ENCODE measurements around the gene ABLIM2. TPM values are rescaled to one million over a fixed set of nuclear protein-coding genes. Genes with fewer than 3 reads are reported as not detected.

ABLIM2 gene
- total RNA-seq, 1 donor from 2014 or later, result 0.36 TPM

DNA sequence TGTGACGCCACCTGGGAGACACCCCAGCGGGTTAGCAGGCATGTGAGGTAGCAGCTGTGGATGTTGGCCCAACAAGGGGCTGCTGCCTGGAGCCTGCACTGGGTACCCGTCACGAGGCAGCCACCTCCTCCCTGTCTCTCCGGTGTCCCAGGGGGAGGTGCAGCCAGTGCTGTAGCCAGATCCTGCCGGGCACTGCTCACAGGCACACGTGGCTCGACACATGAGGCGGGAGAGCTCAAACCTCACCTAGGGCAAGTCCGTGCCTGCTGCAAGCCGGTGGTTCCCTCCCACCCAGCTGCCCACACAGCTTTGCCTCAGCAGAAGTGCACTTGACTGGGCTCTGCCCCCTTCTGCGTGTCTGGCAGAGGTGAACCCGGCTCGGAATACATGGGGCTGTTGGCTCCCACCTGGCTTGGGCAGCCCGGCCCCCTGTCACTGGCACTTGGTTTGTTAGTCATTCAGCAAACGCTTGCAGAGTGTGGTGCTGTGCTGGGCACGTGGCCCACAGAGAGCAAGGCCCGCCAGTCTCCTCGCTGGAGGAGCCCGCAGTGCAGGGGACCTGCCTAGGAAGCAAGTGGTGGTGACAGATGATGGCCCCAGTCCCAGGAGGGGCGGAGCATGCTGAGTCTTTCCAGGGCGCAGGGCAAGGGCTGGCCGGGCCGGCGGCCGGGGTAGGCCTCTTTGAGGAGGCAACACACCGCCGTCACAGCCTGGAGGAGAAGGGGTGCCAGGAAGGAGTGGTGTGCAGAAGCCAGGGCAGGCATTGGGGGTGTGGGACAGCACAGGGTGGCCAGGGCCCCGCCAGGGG is 30.3 kb upstream of the ABLIM2 start:
- Mint-ChIP-seq H3K4me3 (no peak overlapping the region), H3K27ac (no peak overlapping the region), H3K9me3 (no peaks in the 10 kb centered on the region), H3K27me3 (ENCODE audit: insufficient read depth) (peaks cover 9% of the 10 kb centered on the region), H3K4me1 (ENCODE audit: low read depth) (no peaks in the 10 kb centered on the region), H3K36me3 (ENCODE audit: low read depth) (no peaks in the 10 kb centered on the region)
- DNase-seq (ENCODE audit: low spot score), result no peak
- intact Hi-C loops (cut with micrococcal nuclease), result no loop called here

DNA sequence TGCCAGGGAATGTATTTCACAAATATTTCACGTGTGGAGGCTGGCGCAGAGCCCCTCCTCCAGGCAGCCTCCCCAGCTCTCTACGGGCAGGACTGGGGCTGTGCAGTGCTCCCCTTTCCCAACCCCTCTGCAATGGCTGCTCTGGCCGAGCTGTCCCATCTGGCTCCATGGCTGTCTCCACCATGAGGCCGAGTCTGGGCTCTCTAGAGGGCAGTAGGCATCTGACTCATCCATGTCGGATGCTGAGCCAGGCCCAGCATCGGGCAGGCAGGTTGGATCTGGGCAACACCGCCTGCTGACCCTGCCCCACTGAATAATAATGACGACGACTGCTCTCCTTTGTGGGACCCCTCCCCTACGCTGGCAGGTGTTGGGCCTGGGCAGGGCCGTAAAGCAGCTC is 29.5 kb upstream of the ABLIM2 start:
- Mint-ChIP-seq H3K36me3 (ENCODE audit: low read depth) (no peaks in the 10 kb centered on the region), H3K4me3 (no peak overlapping the region), H3K27ac (no peak overlapping the region), H3K27me3 (ENCODE audit: insufficient read depth) (peaks cover 2% of the 10 kb centered on the region), H3K9me3 (no peaks in the 10 kb centered on the region), H3K4me1 (ENCODE audit: low read depth) (no peaks in the 10 kb centered on the region)
- intact Hi-C loops (cut with micrococcal nuclease), result no loop called here
- DNase-seq (ENCODE audit: low spot score), result no peak

DNA sequence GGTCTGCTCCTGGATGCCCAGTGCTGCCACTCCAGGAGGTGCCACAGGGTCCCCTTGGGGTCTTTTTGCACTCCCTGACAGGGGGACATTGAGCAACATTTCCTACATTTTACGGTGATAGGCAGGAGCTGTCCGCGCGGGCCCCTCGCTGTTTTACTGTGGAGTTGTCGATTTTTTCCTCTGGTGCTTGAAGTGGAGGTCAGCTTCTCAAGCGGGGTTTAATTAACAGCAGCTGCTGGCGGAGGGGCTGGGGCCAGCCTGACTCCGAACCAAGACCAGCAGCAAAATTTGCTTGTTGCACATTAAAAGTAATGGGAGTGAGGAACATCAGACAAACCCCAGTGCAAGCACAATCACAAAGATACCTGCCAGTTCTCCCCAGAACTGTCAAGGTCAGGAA is 27.3 kb upstream of the ABLIM2 start:
- intact Hi-C loops (cut with micrococcal nuclease), result no loop called here
- Mint-ChIP-seq H3K4me1 (ENCODE audit: low read depth) (no peaks in the 10 kb centered on the region), H3K4me3 (no peak overlapping the region), H3K9me3 (no peaks in the 10 kb centered on the region), H3K27ac (no peak overlapping the region), H3K27me3 (ENCODE audit: insufficient read depth) (no peaks in the 10 kb centered on the region), H3K36me3 (ENCODE audit: low read depth) (no peaks in the 10 kb centered on the region)
- DNase-seq (ENCODE audit: low spot score), result no peak

DNA sequence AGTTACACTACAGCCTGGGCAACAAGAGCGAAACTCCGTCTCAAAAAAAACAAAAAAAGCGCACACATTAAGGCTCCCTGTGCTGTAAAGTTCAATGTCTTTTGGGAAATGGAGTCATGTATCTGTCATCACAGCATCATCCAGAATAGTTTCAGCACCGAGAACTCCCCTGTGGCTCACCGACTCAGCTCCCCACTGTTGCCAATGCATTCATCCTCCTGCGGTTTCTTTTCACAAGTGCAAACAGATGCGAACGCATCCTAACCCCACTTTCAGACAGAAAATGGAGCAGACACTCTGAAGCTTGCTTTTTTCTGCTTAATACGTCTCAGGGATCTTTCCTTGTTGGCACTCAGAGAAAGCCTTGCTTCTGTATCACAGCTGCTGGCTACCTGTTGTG is 26.7 kb upstream of the ABLIM2 start:
- no peak for DNase-seq (ENCODE audit: low spot score)
- no peak overlapping the region for H3K27ac Mint-ChIP-seq
- no peaks in the 10 kb centered on the region for H3K27me3 Mint-ChIP-seq (ENCODE audit: insufficient read depth)
- H3K36me3 Mint-ChIP-seq (ENCODE audit: low read depth), result no peaks in the 10 kb centered on the region
- intact Hi-C loops (cut with micrococcal nuclease), result no loop called here
- H3K4me1 Mint-ChIP-seq (ENCODE audit: low read depth), result no peaks in the 10 kb centered on the region
- H3K9me3 Mint-ChIP-seq, result no peaks in the 10 kb centered on the region
- no peak overlapping the region for H3K4me3 Mint-ChIP-seq

DNA sequence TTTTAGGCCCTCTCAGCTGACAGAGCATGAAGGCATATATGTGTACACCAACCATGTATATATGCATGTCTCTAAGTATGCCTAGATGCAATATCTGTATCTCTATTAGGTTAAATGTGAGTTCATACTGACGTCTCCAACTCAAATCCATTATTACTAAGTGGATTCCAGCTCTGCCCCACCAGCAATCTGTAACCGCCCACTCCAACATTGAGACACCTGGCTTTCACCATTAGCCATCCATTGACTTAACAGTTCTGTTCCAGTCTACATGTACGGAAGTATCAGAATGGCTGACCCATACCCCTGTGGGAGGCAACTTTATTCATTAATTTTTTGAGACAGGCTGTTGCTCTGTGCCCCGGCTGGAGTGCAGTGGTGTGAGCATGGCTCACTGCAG is 25.4 kb upstream of the ABLIM2 start:
- no peaks in the 10 kb centered on the region for H3K36me3 Mint-ChIP-seq (ENCODE audit: low read depth)
- DNase-seq (ENCODE audit: low spot score), result no peak
- H3K4me1 Mint-ChIP-seq (ENCODE audit: low read depth), result no peaks in the 10 kb centered on the region
- intact Hi-C loops (cut with micrococcal nuclease), result no loop called here
- no peaks in the 10 kb centered on the region for H3K9me3 Mint-ChIP-seq
- no peak overlapping the region for H3K4me3 Mint-ChIP-seq
- no peak overlapping the region for H3K27ac Mint-ChIP-seq
- H3K27me3 Mint-ChIP-seq (ENCODE audit: insufficient read depth), result no peaks in the 10 kb centered on the region

DNA sequence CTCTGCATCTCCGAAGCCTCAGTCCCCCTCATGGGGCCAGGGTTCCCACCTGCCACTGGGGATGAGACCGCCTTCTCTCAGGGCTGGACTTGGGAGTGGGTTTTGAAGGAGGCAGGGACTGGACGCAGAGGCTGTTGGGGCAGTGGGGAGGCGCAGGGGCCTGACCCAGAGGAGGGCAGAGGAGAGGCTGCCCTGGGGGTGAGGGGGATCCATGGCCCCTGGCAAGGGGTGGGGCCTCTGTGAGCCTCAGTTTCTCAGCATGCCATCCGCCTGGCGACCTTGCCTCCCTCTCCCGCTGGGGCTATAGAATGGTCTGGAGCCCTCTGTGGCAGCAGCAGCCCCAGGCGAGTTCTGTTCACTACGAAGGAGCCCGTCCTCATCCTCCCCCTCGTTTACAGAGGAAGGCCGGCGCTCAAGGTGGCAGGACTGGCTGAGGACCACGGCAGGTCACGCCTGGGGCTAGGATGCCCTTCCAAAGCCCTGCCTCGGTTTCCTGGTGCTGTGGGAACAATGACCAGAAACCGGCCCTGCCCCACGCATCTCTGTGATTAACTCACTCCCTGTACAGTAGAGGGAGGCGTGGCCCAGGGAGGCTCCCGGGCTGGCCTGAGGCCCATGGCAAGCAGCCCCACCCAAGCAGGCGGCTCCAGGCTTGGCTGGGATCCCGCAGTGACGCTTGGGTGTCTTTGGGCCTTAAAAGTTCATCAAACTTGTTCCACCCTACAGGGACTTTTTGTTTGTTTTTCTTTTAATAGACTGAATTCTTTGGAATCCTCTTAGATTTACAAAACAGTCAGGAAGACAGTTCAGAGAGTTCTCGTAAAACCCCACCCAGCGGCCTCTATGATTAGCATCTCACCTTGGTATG is 24.5 kb upstream of the ABLIM2 start:
- no peaks in the 10 kb centered on the region for H3K9me3 Mint-ChIP-seq
- H3K4me3 Mint-ChIP-seq, result no peak overlapping the region
- no peaks in the 10 kb centered on the region for H3K27me3 Mint-ChIP-seq (ENCODE audit: insufficient read depth)
- no peaks in the 10 kb centered on the region for H3K4me1 Mint-ChIP-seq (ENCODE audit: low read depth)
- intact Hi-C loops (cut with micrococcal nuclease), result no loop called here
- no peaks in the 10 kb centered on the region for H3K36me3 Mint-ChIP-seq (ENCODE audit: low read depth)
- H3K27ac Mint-ChIP-seq, result no peak overlapping the region
- no peak for DNase-seq (ENCODE audit: low spot score)

DNA sequence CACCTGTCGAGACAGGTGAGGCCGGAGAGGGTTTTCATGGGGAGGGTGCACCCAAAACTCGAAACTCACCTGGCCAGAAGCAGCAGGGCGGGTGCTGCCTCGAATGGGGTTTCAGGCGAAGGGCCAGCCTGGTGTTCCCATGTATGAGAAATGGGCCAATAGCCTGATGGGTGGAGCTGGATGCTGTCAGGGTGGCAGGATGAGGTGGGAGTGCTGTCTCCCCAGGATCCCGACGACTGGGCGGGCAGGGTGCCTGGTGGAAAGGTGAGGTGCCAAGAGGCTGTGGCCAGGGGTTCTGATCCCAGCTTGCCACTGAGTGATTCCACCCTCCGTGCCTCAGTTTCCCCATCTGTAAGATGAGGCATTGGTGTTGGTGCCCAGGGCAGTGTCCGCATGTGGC is 23.7 kb upstream of the ABLIM2 start:
- no peak for DNase-seq (ENCODE audit: low spot score)
- no peak overlapping the region for H3K4me3 Mint-ChIP-seq
- H3K27ac Mint-ChIP-seq, result no peak overlapping the region
- H3K9me3 Mint-ChIP-seq, result no peaks in the 10 kb centered on the region
- no peaks in the 10 kb centered on the region for H3K4me1 Mint-ChIP-seq (ENCODE audit: low read depth)
- intact Hi-C loops (cut with micrococcal nuclease), result no loop called here
- H3K36me3 Mint-ChIP-seq (ENCODE audit: low read depth), result no peaks in the 10 kb centered on the region
- no peaks in the 10 kb centered on the region for H3K27me3 Mint-ChIP-seq (ENCODE audit: insufficient read depth)

DNA sequence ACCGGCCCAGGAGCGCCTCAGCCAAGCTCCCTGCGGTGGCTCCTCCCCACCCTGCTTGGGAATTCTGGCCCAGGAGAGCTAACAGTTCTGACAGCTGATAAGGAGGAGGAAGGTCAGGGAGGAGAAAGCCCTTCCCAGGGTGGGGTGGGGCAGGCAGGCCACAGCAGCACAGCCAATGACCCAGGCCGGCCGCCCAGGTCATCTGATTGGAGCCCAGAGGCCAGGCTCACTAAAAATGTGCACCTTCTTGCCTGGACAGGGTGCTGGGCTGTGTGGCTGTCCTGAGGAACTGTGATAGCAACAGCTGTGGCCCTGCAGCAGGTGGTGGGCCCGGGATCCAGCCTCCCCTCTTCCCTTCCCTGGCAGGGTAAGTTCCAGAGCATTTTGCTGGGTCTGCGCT is 23.2 kb upstream of the ABLIM2 start:
- intact Hi-C loops (cut with micrococcal nuclease), result no loop called here
- Mint-ChIP-seq H3K4me1 (ENCODE audit: low read depth) (no peaks in the 10 kb centered on the region), H3K27me3 (ENCODE audit: insufficient read depth) (no peaks in the 10 kb centered on the region), H3K4me3 (no peak overlapping the region), H3K36me3 (ENCODE audit: low read depth) (no peaks in the 10 kb centered on the region), H3K9me3 (no peaks in the 10 kb centered on the region), H3K27ac (no peak overlapping the region)
- DNase-seq (ENCODE audit: low spot score), result no peak

DNA sequence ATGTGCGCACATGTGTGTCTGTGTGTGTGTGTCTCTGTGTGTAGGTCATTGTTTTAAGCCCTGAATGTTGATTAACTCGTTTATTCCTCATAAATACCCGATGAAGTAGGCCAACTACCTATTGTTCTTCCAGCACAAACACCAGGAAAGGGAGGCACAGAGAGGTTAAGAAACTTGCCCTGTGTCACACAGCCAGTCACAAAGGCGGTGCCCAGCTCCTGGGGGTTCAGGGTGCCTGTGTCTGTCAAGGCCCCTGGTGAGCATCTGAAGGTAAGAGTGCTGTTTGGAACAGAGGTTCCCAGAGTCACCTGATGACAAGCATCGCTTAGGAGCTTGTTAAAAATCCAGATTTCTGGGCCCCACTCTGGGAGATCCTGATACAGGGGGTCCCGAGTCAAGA is 22.5 kb upstream of the ABLIM2 start:
- Mint-ChIP-seq H3K27ac (no peak overlapping the region), H3K9me3 (no peaks in the 10 kb centered on the region), H3K36me3 (ENCODE audit: low read depth) (no peaks in the 10 kb centered on the region), H3K4me3 (no peak overlapping the region), H3K27me3 (ENCODE audit: insufficient read depth) (peaks cover 1% of the 10 kb centered on the region), H3K4me1 (ENCODE audit: low read depth) (no peaks in the 10 kb centered on the region)
- DNase-seq (ENCODE audit: low spot score), result no peak
- intact Hi-C loops (cut with micrococcal nuclease), result no loop called here

DNA sequence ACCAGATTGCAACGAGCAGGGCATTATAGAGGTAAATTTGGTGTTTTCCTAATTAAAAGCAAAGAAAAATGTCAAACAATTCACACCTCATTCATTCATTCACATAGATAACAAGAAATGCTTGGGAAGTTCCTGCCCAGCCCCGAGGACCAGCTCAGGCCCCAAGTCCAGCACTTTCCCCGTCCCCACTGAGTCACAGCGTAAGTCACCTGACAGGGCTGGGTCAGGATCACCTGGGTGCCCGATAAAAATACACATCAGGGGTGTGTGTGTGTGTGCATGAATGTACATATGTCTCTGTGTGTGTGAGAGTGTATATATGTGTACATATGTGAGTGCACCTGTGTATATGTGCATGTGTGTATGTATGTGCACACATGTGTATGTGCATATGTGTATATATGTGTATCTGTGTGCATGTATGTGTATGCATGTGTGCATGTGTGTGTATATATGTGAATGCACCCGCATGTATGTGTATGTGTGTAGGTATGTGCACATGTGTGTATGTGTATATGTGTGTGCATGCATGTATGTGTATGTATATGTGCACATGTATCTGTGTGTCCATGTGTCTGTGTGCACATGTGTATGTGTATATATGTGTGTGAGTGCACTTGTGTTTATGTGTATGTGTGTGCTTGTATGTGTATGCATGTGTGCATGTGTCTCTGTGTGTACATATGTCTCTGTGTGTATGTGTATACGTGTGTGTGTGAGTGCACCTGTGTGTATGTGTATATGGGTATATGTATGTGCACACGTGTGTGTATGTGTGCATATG is 21.9 kb upstream of the ABLIM2 start:
- no peak overlapping the region for H3K4me3 Mint-ChIP-seq
- DNase-seq (ENCODE audit: low spot score), result no peak
- intact Hi-C loops (cut with micrococcal nuclease), result no loop called here
- H3K4me1 Mint-ChIP-seq (ENCODE audit: low read depth), result no peaks in the 10 kb centered on the region
- peaks cover 1% of the 10 kb centered on the region for H3K27me3 Mint-ChIP-seq (ENCODE audit: insufficient read depth)
- no peaks in the 10 kb centered on the region for H3K36me3 Mint-ChIP-seq (ENCODE audit: low read depth)
- H3K27ac Mint-ChIP-seq, result no peak overlapping the region
- H3K9me3 Mint-ChIP-seq, result no peaks in the 10 kb centered on the region

DNA sequence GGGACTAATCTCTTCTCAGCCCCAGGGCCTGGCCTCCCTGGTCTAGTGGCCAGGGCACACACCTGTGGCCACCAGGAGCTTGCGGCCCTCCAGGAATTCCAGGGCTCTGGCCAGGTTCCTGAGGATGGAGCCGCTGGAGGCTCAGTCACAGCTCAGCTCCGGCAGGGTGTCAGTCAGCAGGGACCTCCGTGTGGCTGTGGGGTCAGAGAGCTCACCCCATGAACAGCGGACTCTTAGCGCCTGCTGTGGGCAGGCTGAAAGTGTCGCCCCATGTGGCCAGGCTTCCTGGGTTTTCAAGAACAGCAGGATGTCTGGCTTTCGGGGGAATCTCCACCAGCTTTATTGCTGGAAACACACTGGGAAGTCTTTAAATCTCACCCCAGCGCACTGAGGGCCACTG is 21.2 kb upstream of the ABLIM2 start:
- Mint-ChIP-seq H3K36me3 (ENCODE audit: low read depth) (no peaks in the 10 kb centered on the region), H3K9me3 (no peaks in the 10 kb centered on the region), H3K4me1 (ENCODE audit: low read depth) (no peaks in the 10 kb centered on the region), H3K4me3 (no peak overlapping the region), H3K27me3 (ENCODE audit: insufficient read depth) (peaks cover 1% of the 10 kb centered on the region), H3K27ac (no peak overlapping the region)
- intact Hi-C loops (cut with micrococcal nuclease), result no loop called here
- no peak for DNase-seq (ENCODE audit: low spot score)

DNA sequence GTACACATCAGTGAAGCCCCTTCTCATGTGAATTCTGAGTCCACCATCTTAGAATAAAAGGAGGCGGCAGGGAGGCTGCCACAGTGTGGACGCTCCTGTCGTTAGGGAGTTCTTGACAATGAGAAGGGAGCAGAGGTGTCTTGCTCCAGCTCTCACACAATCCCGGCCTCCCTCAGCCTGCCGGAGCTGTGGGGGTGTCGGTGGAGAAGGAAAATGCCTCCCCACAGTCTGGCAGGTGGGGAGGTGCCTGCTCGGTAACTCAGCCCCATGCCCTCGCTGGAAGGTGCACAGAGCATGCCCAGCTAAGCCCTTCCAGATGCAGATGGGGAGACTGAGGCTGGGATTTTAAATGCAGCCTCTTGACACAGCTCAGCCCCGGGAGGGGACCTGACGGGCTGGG is 20.5 kb upstream of the ABLIM2 start:
- Mint-ChIP-seq H3K4me3 (no peak overlapping the region), H3K27me3 (ENCODE audit: insufficient read depth) (peaks cover 1% of the 10 kb centered on the region), H3K27ac (no peak overlapping the region), H3K9me3 (no peaks in the 10 kb centered on the region), H3K4me1 (ENCODE audit: low read depth) (no peaks in the 10 kb centered on the region), H3K36me3 (ENCODE audit: low read depth) (no peaks in the 10 kb centered on the region)
- intact Hi-C loops (cut with micrococcal nuclease), result no loop called here
- no peak for DNase-seq (ENCODE audit: low spot score)

DNA sequence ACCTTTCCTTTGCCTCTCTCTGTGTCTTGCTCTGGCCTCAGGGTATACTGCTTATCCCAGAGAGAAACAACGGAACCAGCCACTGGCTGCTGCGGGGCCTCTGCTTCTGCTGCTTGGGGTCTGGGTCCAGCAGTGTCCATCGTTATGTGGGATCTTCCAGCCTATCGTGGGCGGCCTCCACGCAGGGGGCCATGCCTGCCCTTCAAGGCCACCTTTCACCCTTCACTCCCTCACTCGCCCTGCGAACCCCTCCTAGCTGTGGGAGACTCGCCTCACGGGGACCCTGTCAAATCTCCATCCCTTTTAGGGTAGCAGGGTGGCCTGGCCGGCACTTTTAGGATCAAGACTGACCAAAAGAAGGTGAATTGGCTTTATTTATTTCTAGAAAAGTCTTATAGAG is 19.3 kb upstream of the ABLIM2 start:
- H3K9me3 Mint-ChIP-seq, result no peaks in the 10 kb centered on the region
- H3K4me1 Mint-ChIP-seq (ENCODE audit: low read depth), result no peaks in the 10 kb centered on the region
- DNase-seq (ENCODE audit: low spot score), result no peak
- no peak overlapping the region for H3K4me3 Mint-ChIP-seq
- intact Hi-C loops (cut with micrococcal nuclease), result loop anchor here (1.0 kb wide), 3 partner anchors 23 to 225 kb away; no protein-coding TSS in a partner anchor
- peaks cover 1% of the 10 kb centered on the region for H3K27me3 Mint-ChIP-seq (ENCODE audit: insufficient read depth)
- H3K27ac Mint-ChIP-seq, result no peak overlapping the region
- H3K36me3 Mint-ChIP-seq (ENCODE audit: low read depth), result no peaks in the 10 kb centered on the region

Data from activated T-helper 1 cell treated with anti-CD3 and anti-CD28 coated beads, Interleukin-12 subunit alpha, Interleukin-12 subunit beta, Interleukin-2, Interleukin-4 antibody, amounts not matched to agents 30 ng/mL and 10 ng/mL and 1 ng/mL, durations not matched to agents 14 hours and 24 hours and 36 hours (primary cell).